DMS114 treated with DMSO at 0.1 percent for 48 hours (cell line): ENCODE measurements around the gene C18orf54.
A peak's percentile ranks its signal among the peaks of the same experiment; 100 is the strongest.
"Not testable (repeated sequence)": the region's sequence is repeated elsewhere in the genome, so short reads cannot be mapped to it uniquely, and the experiment has no call there.

Source experiments
- DNase-seq: peaks from one replicate; lab custom pipeline; 2025; ENCODE audit not compliant: unreplicated experiment; lab: John Stamatoyannopoulos, UW

The C18orf54 gene

GRCh38 chr18:54386800-54387495 is 29.2 kb downstream of the C18orf54 start:
- not testable (repeated sequence) for DNase-seq

- DNase-seq = no peak
These were observed 29.9 kb downstream of the C18orf54 start for GRCh38 chr18:54387631-54388030.

DNA sequence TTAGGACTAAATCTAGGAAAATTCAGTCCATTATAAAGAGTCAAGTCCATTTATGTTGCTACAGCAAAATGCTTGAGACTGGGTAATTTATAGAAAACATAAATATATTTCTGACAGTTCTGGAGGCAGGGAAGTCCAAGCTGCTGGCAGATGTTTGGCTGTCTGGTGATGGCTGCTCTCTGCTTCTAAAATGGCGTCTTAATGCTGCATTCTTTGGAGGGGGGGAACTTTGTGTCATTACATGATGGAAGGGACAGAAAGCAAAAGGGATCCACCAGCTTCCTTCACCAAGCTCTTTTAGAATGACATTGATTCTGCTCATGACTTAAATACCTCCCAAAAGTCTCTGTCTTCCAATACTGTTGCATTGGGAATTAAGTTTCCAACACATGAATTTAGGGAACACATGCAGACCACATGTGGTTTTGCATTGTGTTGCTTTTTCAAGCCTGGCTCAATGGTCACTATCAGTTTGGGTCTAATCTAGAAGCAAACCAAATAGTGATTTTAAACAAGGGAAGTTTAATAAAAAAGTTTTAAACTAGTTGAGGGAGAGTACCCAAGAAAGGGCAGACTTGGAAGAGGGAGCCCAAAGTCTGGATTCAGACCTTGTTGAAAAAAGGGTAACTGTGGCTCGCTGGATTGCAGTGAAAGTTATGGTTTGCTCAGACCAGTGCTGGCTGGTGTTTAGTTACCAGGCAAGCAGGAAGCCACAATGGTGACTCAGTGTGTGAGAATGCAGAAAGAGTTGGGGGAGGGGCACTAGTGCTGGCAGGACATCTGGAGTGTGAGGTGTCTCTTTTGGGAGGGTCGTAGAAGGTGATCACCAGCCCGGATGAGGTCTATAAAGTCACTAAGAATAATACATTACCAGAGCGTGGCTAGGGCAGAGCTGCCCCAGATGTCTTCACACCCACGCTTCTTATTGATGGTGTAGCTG is 30.8 kb downstream of the C18orf54 start:
- DNase-seq = no peak

GRCh38 chr18:54389143-54389505 is 31.4 kb downstream of the C18orf54 start:
- no peak for DNase-seq

DNA sequence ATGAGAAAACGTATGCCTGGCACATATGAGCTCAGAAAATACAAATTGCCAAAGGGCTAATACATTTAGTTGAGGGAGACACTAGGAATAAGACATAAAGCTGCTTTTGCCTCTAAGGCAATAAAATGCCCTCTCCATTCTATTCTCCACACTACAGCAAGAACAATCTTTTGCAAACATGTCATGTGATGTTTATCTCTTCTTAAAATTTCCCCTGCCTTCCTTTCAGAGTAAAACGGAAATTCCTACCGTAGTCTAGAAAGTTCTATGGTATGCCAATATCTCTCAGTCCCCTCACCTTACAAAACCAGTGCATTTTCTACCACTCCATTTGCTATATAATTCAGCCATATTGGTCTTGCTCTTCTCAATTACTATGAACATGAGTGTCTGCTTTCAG is 33.1 kb downstream of the C18orf54 start:
- DNase-seq = no peak

DNA sequence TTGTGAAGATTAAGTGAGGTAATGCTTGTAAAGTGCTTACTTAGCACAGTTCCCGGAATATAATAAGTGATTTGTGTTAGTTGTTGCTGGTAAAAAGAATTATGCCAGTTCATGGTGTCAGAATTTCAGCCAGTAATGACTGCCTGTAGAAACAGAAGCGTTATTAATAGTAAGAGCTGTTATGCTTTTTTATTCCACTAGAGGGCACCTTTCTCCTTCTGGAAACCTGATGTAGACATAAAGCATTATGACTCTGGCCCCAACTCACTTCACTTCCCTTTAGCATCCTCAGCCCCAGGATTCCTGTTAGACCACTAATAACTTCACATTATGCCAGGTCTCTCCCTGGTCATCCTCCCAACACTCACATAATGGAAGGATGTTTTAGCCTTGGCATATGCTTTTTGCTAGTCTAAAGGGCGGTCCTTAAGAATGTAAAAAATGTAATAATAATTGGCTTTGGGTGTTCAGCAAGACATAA is 34.9 kb downstream of the C18orf54 start:
- peak; percentile 47 for DNase-seq

- no peak for DNase-seq
These were observed 36.1 kb downstream of the C18orf54 start for GRCh38 chr18:54393648-54394294.

- no peak for DNase-seq
These were observed 39.1 kb downstream of the C18orf54 start for GRCh38 chr18:54396760-54397159.

DNA sequence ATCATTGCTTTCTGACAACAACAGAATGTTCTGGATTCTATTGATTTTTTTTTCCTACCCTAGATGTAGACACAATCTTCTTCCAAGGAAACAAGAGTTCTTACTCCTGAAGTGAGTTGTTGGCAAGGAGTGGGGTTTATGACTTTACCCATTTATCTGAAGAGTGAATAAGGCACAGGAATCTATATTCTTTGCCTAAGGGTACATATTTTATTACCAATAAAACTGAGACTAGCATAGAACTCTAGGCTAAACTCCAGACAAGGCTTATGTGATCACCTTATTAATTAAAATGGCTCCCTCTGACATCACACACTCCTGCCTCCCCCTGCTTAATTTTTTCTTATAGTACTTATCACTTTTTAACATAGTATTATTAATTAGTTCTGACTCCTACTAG is 47.6 kb downstream of the C18orf54 start:
- no peak for DNase-seq

DNA sequence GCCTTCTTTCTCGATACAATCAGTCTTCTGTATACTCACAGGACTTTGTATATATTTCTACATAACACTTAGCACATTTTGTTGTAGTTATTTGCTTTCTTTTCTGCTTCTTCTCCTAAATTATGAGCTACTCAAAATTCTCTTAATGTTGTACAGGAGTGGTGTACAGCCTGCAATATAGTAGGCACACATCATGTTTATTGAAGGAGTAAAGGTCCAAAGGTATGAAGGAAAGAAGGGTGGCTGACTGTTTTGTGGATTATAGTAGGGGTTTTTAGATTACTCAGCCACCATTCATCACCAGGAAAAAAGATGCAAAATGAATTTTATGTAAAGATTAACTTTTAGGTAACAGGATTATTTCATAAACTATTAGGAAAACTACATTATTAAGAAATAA is 54.1 kb downstream of the C18orf54 start:
- no peak for DNase-seq

DNA sequence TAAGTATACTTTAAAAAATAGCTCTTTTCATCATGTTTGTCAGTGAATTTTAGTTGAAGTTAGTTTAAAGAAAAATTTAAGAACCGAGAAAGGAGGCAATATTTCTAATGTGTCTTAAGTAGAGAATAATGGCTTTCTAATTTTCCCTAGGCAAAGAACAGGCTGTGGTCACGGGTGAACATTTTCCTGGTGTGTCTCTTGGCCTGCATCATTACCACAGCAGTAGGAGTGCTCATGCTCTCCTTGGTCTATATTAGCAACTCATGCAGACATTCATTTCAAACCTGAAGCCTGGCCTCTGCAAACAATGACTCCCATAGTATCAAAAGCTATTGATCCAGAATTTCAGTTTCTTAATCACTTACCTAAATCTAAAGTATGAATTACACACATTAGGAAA is 57.4 kb downstream of the C18orf54 start:
- DNase-seq = no peak

DNA sequence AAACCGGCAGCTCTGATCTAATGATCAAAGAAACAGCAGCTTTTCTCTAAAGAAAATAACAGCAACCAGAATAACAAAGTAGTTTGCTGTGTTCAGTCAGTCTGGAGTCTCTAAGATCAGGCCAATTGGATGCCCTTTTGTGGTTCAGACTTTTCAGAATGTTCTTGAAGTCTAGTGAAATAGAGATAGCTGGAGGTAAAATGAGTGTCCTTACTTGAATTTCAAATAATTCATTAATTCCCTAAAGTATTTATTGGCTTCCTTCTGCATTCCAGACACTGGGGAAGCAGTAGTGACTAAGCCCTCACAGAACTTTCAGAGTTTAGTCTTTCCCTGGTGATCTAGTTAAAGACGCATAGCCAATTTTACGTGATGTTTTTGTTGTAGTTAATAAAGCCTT is 58.7 kb downstream of the C18orf54 start:
- no peak for DNase-seq

DNA sequence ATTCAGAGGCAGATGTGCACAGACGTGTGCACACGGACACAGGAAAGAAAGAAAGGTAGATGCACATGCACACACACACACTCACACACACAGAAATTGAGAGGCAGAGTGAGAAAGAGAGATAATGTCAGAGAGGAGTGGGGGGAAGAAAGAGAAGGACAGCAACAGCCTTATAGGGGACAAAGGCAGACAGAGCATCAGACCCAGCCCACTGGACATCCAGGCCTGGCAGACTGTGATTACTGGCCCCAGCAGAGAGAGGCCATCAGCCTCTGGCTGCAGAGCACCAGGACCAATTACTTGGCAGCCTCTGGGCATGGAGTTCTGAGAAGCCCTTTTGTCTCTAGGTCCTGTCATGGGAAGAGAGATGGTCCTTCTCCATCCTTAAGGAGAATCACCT is 66.1 kb downstream of the C18orf54 start:
- no peak for DNase-seq

DNA sequence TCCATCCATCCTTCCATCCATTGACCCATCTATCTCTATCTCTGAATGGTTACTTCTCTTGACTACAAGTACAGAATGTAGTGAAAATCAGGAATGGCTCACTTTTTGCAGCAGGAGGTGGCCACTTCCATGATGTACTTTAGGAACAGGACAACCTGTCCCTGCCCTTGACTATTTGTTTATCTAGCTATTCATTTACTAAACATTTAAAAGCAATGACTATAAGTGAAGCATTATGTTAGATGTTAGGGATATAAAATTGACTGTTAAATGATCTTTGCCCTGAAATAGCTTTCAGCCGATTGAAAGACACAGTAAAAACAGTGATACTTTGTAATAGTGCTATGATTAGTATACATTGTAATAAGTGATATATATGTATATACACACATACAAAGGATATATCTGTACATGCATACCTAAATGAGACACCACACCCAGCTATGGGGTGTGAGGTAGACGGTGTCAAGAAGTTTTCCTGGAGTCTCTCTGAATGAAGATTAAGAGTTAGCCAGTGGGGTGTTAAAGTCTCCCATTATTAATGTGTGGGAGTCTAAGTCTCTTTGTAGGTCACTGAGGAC is 68.5 kb downstream of the C18orf54 start:
- no peak for DNase-seq
